ENCODE measurements around the gene DDX54.

DDX54 gene

GRCh38 chr12:113185180-113186032, at the start of gene DDX54, which contains the start of gene RITA1:
Gene DDX54, minus strand, starts transcription at chr12:113185478. Its CDS starts 27 bp downstream, at chr12:113185451.
Gene RITA1, plus strand, starts transcription at chr12:113185721. Its CDS starts 1,026 bp downstream, at chr12:113186747.
- peak; percentile 49 for DNase-seq

GRCh38 chr12:113234483-113234882, 49.2 kb upstream of the DDX54 start:
- no peak for DNase-seq

GRCh38 chr12:113233967-113234366, 48.7 kb upstream of the DDX54 start:
- DNase-seq = no peak

GRCh38 chr12:113232840-113233585, 47.7 kb upstream of the DDX54 start:
- no peak for DNase-seq

- DNase-seq = no peak
These were observed 47.0 kb upstream of the DDX54 start for GRCh38 chr12:113232089-113232839.

- no peak for DNase-seq
These were observed 46.2 kb upstream of the DDX54 start for GRCh38 chr12:113231235-113232088.

- no peak for DNase-seq
These were observed 45.3 kb upstream of the DDX54 start for GRCh38 chr12:113230315-113231234.

GRCh38 chr12:113228394-113229028, 43.2 kb upstream of the DDX54 start:
- no peak for DNase-seq

GRCh38 chr12:113227686-113228391, 42.6 kb upstream of the DDX54 start:
- DNase-seq = no peak

GRCh38 chr12:113226696-113227568, 41.7 kb upstream of the DDX54 start:
- DNase-seq = no peak

GRCh38 chr12:113224955-113225354, 39.7 kb upstream of the DDX54 start:
- no peak for DNase-seq

GRCh38 chr12:113222730-113223531, 37.7 kb upstream of the DDX54 start:
- peak; percentile 20 for DNase-seq

GRCh38 chr12:113221997-113222729, 36.9 kb upstream of the DDX54 start:
- DNase-seq = no peak

GRCh38 chr12:113221181-113221996, 36.1 kb upstream of the DDX54 start, which contains the start of gene TPCN1:
Gene TPCN1, plus strand, starts transcription at chr12:113221464. Its CDS starts 5,389 bp downstream, at chr12:113226853.
- DNase-seq = peak; percentile 99

- no peak for DNase-seq
These were observed 35.4 kb upstream of the DDX54 start for GRCh38 chr12:113220593-113221180.

- no peak for DNase-seq
These were observed 30.7 kb upstream of the DDX54 start for GRCh38 chr12:113216027-113216426.
